Liver (tissue), 3 donors: ENCODE measurements around the gene TGFBI.

Source experiments
- CTCF ChIP-seq: fragments of 150-350 bp; IDR thresholded peaks from 2 replicates; pipeline ENCODE4 v1.5.1; 2017; ENCODE audit warnings: improper control_type of control experiment, low read depth, low read length; ENCODE audit not compliant: missing input control
- REST ChIP-seq: IDR thresholded peaks from 2 replicates; pipeline ENCODE4 v1.6.1; 2016; ENCODE audit warnings: antibody characterized with exemption, mild to moderate bottlenecking
- TAF1 ChIP-seq: conservative IDR thresholded peaks from 2 replicates; pipeline ENCODE4 v1.6.1; 2016; ENCODE audit warnings: antibody characterized with exemption, mild to moderate bottlenecking
- donor health status: healthy.
- donor health status: healthy.

DNA sequence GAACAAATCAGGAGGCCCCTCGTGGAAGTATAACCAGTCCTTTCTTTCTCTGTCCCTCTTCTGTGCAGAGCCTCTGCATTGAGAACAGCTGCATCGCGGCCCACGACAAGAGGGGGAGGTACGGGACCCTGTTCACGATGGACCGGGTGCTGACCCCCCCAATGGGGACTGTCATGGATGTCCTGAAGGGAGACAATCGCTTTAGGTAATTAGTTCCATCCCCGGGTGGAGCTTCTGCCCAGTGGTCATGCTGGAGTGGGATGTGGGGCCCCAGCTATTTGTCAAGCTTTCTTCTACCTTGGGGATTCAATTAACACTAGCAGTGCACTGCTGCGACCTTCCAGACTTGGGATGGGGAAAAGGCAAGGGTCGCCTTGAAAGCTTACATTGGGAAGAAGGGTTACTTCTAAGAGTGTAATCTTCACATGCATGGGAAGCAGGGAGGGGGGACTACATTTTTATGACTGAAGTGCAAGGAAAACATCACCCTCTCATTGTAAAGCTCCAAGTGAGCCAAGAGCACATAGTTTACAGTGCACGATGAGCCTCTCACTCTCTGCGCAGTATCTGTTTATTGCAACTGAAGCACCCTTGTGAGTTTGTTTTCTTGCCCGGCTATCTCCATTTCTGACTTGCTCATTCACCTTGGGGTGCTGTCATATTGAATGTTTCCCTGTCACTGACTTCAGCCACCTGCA, 27.0 kb downstream of the TGFBI start:
- TF ChIP-seq CTCF (no peak), TAF1 (no peak), REST (no peak)
